H1 (cell line): Measurements from ENCODE around the gene WDR77. TPM values are rescaled to one million over a fixed set of nuclear protein-coding genes. Genes with fewer than 3 reads are reported as not detected.

Experiments used
- BCL11A ChIP-seq, 2 experiments: IDR thresholded peaks; one replicate each; pipeline ENCODE4 v1.6.1; 2011; ENCODE audit warnings: low read depth in 2 of 2, low read length in 2 of 2, mild to moderate bottlenecking in 2 of 2
- CBX5 ChIP-seq: fragments of 300-800, 300-1000 bp; sonication (generic); IDR thresholded peaks from 2 replicates; pipeline ENCODE4 v1.7.1; 2016; ENCODE audit warnings: antibody characterized with exemption, low read length, low read depth
- CREB1 ChIP-seq: IDR thresholded peaks from 2 replicates; pipeline ENCODE4 v1.6.1; 2012; ENCODE audit warnings: inconsistent platforms
- GABPA ChIP-seq: IDR thresholded peaks from 2 replicates; pipeline ENCODE4 v1.6.1; 2011; ENCODE audit warnings: mild to moderate bottlenecking, low read length, moderate library complexity, borderline replicate concordance; ENCODE audit not compliant: insufficient read depth
- SIX5 ChIP-seq: IDR thresholded peaks from 2 replicates; pipeline ENCODE4 v1.6.1; 2011; ENCODE audit warnings: mild to moderate bottlenecking, low read depth, low read length
- TAF1 ChIP-seq: IDR thresholded peaks from 2 replicates; pipeline ENCODE4 v1.6.1; 2011; ENCODE audit warnings: mild to moderate bottlenecking, low read depth, low read length
- TAF7 ChIP-seq: optimal IDR thresholded peaks from 2 replicates; pipeline ENCODE3; 2011; ENCODE audit warnings: low read depth, mild to moderate bottlenecking, inconsistent platforms, low read length, moderate library complexity, borderline replicate concordance
- TCF12 ChIP-seq: IDR thresholded peaks from 2 replicates; pipeline ENCODE4 v1.6.1; 2011; ENCODE audit warnings: low read depth, mild to moderate bottlenecking, low read length
- polyA plus RNA-seq, 7 experiments: library from polyadenylated mRNA; depleted of rRNA in 3 of 7; stranded (reverse) in 5 of 7; unstranded in 2 of 7; fragments of >200 nt in 5 of 7; fragments of 200-250 nt in 2 of 7; gene quantifications; 1 replicate in 5 of 7; 2 replicates in 1 of 7; 4 replicates in 1 of 7; pipeline versions ENCODE4 v1.2.1 to v1.2.3, GENCODE V29; 2011 to 2013; ENCODE audit warnings: missing spikeins in 2 of 7, mixed read lengths in 2 of 7
- total RNA-seq: library from RNA; stranded (reverse); fragmentation: NEBNext Ultra II Directional; extraction: Animal tissue kit (Norgen Biotek cat#: 25700); gene quantifications from 2 replicates; pipeline ENCODE4 v1.2.1, GENCODE V29; 2021
- TF ChIP-seq, protein P1 (sequence below): fragments of 300-600 bp; sonication (generic); IDR thresholded peaks from 2 replicates; pipeline ENCODE4 v1.7.1; 2012; ENCODE audit warnings: low read length, moderate library complexity, mild to moderate bottlenecking, inconsistent platforms; ENCODE audit not compliant: insufficient replicate concordance

The WDR77 gene
- total and polyA plus RNA-seq, 2 of the 8 experiments (the other 6 are each of a cell fraction or from before 2014, with no cell fraction given): 66.0 to 156 TPM

DNA sequence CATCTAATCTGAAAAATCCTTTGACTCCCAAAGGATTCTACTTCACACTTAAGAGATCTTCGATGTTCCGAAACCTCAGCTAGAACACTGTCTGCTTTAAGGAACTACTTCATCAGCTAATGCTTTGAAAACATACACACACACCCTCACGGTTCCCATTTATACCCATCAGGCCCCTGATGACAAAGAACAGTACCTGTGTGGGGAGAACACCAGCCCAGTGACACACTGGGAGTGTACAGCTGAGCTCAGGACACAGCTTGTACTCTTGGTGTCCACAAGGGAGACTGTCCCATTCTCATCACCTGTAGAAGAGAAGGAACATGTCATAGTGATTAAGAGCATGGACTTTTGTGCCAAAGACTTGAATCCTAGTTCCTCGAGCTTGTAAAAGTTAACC is 6.6 kb downstream of the WDR77 start (continued):
- TF ChIP-seq, protein P1, sequence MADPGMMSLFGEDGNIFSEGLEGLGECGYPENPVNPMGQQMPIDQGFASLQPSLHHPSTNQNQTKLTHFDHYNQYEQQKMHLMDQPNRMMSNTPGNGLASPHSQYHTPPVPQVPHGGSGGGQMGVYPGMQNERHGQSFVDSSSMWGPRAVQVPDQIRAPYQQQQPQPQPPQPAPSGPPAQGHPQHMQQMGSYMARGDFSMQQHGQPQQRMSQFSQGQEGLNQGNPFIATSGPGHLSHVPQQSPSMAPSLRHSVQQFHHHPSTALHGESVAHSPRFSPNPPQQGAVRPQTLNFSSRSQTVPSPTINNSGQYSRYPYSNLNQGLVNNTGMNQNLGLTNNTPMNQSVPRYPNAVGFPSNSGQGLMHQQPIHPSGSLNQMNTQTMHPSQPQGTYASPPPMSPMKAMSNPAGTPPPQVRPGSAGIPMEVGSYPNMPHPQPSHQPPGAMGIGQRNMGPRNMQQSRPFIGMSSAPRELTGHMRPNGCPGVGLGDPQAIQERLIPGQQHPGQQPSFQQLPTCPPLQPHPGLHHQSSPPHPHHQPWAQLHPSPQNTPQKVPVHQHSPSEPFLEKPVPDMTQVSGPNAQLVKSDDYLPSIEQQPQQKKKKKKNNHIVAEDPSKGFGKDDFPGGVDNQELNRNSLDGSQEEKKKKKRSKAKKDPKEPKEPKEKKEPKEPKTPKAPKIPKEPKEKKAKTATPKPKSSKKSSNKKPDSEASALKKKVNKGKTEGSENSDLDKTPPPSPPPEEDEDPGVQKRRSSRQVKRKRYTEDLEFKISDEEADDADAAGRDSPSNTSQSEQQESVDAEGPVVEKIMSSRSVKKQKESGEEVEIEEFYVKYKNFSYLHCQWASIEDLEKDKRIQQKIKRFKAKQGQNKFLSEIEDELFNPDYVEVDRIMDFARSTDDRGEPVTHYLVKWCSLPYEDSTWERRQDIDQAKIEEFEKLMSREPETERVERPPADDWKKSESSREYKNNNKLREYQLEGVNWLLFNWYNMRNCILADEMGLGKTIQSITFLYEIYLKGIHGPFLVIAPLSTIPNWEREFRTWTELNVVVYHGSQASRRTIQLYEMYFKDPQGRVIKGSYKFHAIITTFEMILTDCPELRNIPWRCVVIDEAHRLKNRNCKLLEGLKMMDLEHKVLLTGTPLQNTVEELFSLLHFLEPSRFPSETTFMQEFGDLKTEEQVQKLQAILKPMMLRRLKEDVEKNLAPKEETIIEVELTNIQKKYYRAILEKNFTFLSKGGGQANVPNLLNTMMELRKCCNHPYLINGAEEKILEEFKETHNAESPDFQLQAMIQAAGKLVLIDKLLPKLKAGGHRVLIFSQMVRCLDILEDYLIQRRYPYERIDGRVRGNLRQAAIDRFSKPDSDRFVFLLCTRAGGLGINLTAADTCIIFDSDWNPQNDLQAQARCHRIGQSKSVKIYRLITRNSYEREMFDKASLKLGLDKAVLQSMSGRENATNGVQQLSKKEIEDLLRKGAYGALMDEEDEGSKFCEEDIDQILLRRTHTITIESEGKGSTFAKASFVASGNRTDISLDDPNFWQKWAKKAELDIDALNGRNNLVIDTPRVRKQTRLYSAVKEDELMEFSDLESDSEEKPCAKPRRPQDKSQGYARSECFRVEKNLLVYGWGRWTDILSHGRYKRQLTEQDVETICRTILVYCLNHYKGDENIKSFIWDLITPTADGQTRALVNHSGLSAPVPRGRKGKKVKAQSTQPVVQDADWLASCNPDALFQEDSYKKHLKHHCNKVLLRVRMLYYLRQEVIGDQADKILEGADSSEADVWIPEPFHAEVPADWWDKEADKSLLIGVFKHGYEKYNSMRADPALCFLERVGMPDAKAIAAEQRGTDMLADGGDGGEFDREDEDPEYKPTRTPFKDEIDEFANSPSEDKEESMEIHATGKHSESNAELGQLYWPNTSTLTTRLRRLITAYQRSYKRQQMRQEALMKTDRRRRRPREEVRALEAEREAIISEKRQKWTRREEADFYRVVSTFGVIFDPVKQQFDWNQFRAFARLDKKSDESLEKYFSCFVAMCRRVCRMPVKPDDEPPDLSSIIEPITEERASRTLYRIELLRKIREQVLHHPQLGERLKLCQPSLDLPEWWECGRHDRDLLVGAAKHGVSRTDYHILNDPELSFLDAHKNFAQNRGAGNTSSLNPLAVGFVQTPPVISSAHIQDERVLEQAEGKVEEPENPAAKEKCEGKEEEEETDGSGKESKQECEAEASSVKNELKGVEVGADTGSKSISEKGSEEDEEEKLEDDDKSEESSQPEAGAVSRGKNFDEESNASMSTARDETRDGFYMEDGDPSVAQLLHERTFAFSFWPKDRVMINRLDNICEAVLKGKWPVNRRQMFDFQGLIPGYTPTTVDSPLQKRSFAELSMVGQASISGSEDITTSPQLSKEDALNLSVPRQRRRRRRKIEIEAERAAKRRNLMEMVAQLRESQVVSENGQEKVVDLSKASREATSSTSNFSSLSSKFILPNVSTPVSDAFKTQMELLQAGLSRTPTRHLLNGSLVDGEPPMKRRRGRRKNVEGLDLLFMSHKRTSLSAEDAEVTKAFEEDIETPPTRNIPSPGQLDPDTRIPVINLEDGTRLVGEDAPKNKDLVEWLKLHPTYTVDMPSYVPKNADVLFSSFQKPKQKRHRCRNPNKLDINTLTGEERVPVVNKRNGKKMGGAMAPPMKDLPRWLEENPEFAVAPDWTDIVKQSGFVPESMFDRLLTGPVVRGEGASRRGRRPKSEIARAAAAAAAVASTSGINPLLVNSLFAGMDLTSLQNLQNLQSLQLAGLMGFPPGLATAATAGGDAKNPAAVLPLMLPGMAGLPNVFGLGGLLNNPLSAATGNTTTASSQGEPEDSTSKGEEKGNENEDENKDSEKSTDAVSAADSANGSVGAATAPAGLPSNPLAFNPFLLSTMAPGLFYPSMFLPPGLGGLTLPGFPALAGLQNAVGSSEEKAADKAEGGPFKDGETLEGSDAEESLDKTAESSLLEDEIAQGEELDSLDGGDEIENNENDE: no peak
- TF ChIP-seq TAF1 (no peak), GABPA (no peak), CREB1 (no peak), TAF7 (no peak), CBX5 (no peak), TCF12 (no peak), SIX5 (no peak), BCL11A (IDR thresholded peaks at IDR 0.05; ENCODE audit: low read depth in 2 of 2, low read length in 2 of 2) (no peak)
